Heart right ventricle (tissue), 16 donors: ENCODE results near the gene INS. TPM values are rescaled to one million over a fixed set of nuclear protein-coding genes. Genes with fewer than 3 reads are reported as not detected.

Source experiments
- ATAC-seq, 8 donors: fragments of 200-7000 bp; cut with Tn5 transposase; one replicate each; pipeline ENCODE4 v1.9.1; 2020; ENCODE audit warnings: mild to moderate bottlenecking in 8 of 8, moderate library complexity in 8 of 8, moderate number of reproducible peaks in 1 of 8
- DNase-seq, 2 donors: peaks; one replicate each; pipeline ENCODE4 v3.0.0-alpha.2; 2020
- H3K27ac ChIP-seq, 10 donors: fragments of 200-600 bp; sonication (generic) in 2 of 10; one replicate each; pipeline versions ENCODE4 v1.5.0 to v1.8.0; 2020 to 2022; ENCODE audit warnings: mild to moderate bottlenecking in 3 of 10
- H3K27me3 ChIP-seq, 7 donors: fragments of 200-600 bp; one replicate each; pipeline ENCODE4 v1.8.0; 2021 to 2022; ENCODE audit warnings: mild to moderate bottlenecking in 2 of 7
- H3K36me3 ChIP-seq, 9 donors: fragments of 200-600 bp; sonication (generic) in 1 of 9; one replicate each; pipeline versions ENCODE4 v1.5.0 to v1.8.0; 2020 to 2022; ENCODE audit warnings: mild to moderate bottlenecking in 2 of 9
- H3K4me1 ChIP-seq, 9 donors: fragments of 200-600 bp; sonication (generic) in 1 of 9; one replicate each; pipeline versions ENCODE4 v1.5.0 to v1.8.0; 2020 to 2022; ENCODE audit warnings: mild to moderate bottlenecking in 4 of 9
- H3K4me3 ChIP-seq, 10 donors: fragments of 200-600 bp; sonication (generic) in 2 of 10; one replicate each; pipeline versions ENCODE4 v1.5.0 to v1.8.0; 2020 to 2022; ENCODE audit warnings: mild to moderate bottlenecking in 7 of 10, moderate library complexity in 2 of 10
- H3K9me3 ChIP-seq, 11 donors: fragments of 200-600 bp in 10 of 11; sonication (generic) in 2 of 11; one replicate each; pipeline versions ENCODE4 v1.5.0 to v1.8.0; 2013 to 2022; ENCODE audit warnings: mild to moderate bottlenecking in 2 of 11, control low read depth in 1 of 11, moderate library complexity in 1 of 11
- WGBS, 2 donors: extraction: QIAGEN DNeasy Blood & Tissue Kit; methylation state at CpG; one replicate each; pipeline ENCODE4 v1.1.7; 2013; ENCODE audit warnings: inconsistent platforms in 1 of 2; 5-methylcytosine and 5-hydroxymethylcytosine counted together
- intact Hi-C, 10 donors: fragments of 100-400 bp; cut with DNase I; formaldehyde crosslinking; loops; one replicate each; pipeline versions ENCODE4 v1.11.1 to v1.14.2; 2022
- polyA plus RNA-seq, 2 donors: library from polyadenylated mRNA; stranded (reverse); fragments of 200-250 nt; gene quantifications; one replicate each; pipeline ENCODE4 v1.2.3, GENCODE V29; 2013
- total RNA-seq, 10 donors: library from RNA; stranded (reverse); fragmentation: NEBNext Ultra II Directional in 3 of 10; extraction: Animal tissue kit (Norgen Biotek cat#: 25700) in 3 of 10; gene quantifications; one replicate each; pipeline versions ENCODE4 v1.2.1 to v1.2.4, GENCODE V29; 2021 to 2023
- TF ChIP-seq, protein P1 (sequence below), 9 donors: fragments of 200-600 bp; sonication (generic) in 2 of 9; IDR thresholded peaks; one replicate each; pipeline versions ENCODE4 v1.5.0 to v1.8.0; 2021 to 2022; ENCODE audit warnings: antibody characterized with exemption in 9 of 9, mild to moderate bottlenecking in 5 of 9, moderate library complexity in 1 of 9
- donor health status: Arrhythmogenic right ventricular cardiomyopathy.
- donor health status: ischemic (EF 13 %, LVEDD 7.1; RV severe dilation, severe dysfunction).
- donor health status: healthy with polysubstance abuse.
- donor health status: DM: no; HTN: yes; CAD: no.
- donor health status: DM: no; HTN: no; CAD: no.
- donor health status: ischemic (EF 25% LVEDD 6.9; RV normal size, moderate dysfunction).
- donor health status: ischemic (EF 25% LVEDD 5.7; RV mildly dilated, moderate dysfunction).
- donor health status: healthy.
- donor health status: DM: yes; HTN: yes; CAD: no.
- donor health status: Ischemic cardiomyopathy.
- donor health status: ischemic (EF 35%, LVEDD 5.7; RV mildly dilated, moderate dysfunction).
- donor health status: nonischemic (EF 11% LVEDD 7.7; RV severe dilation, severe dysfunction).
- donor health status: DM: yes; HTN: yes; CAD: no.
- donor health status: PGD.
- donor health status: ischemic (EF 29% LVEDD 5.4; RV normal size, mild dysfunction).
- donor health status: nonischemic (EF 23%, LVEDD 6.1; RV moderate dilation, normal function).

Gene INS
- total and polyA plus RNA-seq, 12 donors: 0.76 to 3.3 (median 1.0) TPM; not detected in 9

DNA sequence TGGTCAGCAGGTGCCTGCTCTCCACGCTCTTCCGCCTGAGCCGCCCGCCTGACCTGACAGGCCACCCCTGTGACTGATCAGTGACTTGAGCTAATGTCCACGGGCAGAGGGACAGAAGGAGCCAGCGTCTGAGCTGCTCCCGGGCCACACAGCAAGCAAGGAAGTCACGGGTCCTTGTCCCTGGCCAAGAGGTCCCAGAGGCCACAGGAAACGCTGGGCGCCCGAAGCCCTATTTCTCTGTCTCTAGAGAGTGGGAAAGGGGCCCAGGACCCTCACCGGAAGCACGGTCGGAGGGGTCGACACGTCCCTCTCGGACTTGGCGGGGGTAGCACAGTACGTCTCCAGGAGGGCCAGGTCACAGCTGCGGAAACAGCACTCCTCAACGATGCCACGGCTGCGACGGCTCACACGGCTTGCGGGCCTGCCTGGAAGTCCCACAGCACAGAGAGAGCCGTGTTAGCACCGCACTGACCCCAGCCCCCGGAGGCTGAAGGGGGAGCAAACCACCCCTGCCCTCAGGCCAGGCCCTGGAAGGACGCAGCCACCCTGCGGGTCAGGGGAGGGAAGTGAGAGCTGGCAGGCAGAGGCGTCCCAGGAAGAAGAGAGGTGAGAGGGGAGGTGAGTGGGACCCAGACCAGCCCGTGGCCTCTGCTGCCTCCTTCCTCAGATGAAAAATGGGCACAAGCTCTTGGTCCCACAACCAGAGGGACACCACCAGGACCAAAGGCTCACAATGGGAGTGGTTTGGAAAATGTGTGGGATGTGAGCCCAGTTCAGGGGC, 27.6 kb downstream of the INS start:
- Histone ChIP-seq H3K9me3 (no peaks in the 10 kb centered on the region), H3K4me1 (peaks cover 0 to 29% (median 5%) of the 10 kb centered on the region in 9 donors), H3K27ac (no peak overlapping the region), H3K27me3 (peaks cover 4 to 71% (median 33%) of the 10 kb centered on the region in 7 donors), H3K36me3 (peaks cover 0 to 26% (median 0%) of the 10 kb centered on the region in 9 donors), H3K4me3 (no peak overlapping the region)
- TF ChIP-seq, protein P1, sequence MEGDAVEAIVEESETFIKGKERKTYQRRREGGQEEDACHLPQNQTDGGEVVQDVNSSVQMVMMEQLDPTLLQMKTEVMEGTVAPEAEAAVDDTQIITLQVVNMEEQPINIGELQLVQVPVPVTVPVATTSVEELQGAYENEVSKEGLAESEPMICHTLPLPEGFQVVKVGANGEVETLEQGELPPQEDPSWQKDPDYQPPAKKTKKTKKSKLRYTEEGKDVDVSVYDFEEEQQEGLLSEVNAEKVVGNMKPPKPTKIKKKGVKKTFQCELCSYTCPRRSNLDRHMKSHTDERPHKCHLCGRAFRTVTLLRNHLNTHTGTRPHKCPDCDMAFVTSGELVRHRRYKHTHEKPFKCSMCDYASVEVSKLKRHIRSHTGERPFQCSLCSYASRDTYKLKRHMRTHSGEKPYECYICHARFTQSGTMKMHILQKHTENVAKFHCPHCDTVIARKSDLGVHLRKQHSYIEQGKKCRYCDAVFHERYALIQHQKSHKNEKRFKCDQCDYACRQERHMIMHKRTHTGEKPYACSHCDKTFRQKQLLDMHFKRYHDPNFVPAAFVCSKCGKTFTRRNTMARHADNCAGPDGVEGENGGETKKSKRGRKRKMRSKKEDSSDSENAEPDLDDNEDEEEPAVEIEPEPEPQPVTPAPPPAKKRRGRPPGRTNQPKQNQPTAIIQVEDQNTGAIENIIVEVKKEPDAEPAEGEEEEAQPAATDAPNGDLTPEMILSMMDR (IDR thresholded peaks at IDR 0.05): no peak
- ATAC-seq (no peak), DNase-seq (peak in 1 of 2 donors; percentile 6)
- WGBS, 2 donors: 45 to 60% methylated on average over 33 of the region's 33 CpGs
- intact Hi-C loops: loop anchor here in 1 of 10 donors (5.0 kb wide), 1 partner anchor 36 kb away; no protein-coding TSS in a partner anchor

DNA sequence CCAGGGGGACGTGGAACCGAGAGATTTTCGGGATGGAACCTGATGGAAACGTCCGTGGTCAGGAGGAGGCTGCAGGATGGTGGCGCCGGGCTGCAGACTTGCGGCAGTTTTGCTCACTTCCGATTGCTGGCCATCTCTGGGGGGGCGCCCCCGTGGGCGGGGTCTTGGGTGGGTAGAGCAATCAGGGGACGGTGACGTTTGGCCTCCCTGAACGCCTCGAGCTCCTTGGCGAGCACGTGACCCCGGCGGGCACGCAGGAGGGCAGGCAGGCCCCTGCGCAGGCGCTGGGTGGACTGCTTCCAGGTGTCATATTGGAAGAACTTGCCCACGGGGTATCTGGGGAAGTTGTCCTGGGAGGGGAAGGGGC, 28.2 kb downstream of the INS start:
- 50 to 61% methylated on average over 24 of the region's 24 CpGs for WGBS, 2 donors
- Histone ChIP-seq H3K4me1 (peaks cover 0 to 29% (median 5%) of the 10 kb centered on the region in 9 donors), H3K4me3 (no peak overlapping the region), H3K9me3 (no peaks in the 10 kb centered on the region), H3K36me3 (peaks cover 0 to 26% (median 0%) of the 10 kb centered on the region in 9 donors), H3K27ac (no peak overlapping the region), H3K27me3 (peaks cover 4 to 67% (median 33%) of the 10 kb centered on the region in 7 donors)
- TF ChIP-seq, protein P1 (IDR thresholded peaks at IDR 0.05): no peak
- no peak for ATAC-seq
- peak in 1 of 2 donors; percentile 9 for DNase-seq
- intact Hi-C loops: loop anchor here in 1 of 10 donors (5.0 kb wide), 1 partner anchor 36 kb away; no protein-coding TSS in a partner anchor

DNA sequence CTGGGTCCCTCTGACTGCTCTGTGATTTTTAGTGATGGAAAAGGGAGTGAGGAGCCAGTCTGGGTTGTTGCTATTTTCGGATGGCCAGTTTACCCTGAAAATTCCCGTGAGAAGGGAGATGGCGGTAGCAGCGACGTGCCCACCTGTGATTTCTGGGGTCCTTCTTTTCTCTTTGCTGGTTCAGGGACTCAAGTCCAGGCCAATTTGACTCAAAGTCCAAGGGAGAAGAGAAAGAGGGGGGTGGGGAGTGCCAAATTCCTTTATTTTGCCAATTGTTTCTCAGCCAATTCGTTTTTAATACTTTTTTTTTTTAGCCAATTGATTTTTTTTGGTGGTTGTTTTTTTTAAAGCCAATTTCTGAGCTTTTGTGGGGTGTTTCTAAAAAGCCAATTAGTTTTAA, 28.8 kb downstream of the INS start:
- TF ChIP-seq, protein P1 (IDR thresholded peaks at IDR 0.05): no peak
- Histone ChIP-seq H3K4me1 (peaks cover 0 to 23% (median 0%) of the 10 kb centered on the region in 9 donors), H3K27ac (no peak overlapping the region), H3K9me3 (no peaks in the 10 kb centered on the region), H3K27me3 (peaks cover 0 to 61% (median 27%) of the 10 kb centered on the region in 7 donors), H3K4me3 (no peak overlapping the region), H3K36me3 (peaks cover 0 to 26% (median 0%) of the 10 kb centered on the region in 9 donors)
- WGBS, 2 donors: 66 to 67% methylated on average over 6 of the region's 6 CpGs
- ATAC-seq (no peak), DNase-seq (no peak)
- intact Hi-C loops: loop anchor here in 1 of 10 donors (5.0 kb wide), 1 partner anchor 35 kb away; no protein-coding TSS in a partner anchor

DNA sequence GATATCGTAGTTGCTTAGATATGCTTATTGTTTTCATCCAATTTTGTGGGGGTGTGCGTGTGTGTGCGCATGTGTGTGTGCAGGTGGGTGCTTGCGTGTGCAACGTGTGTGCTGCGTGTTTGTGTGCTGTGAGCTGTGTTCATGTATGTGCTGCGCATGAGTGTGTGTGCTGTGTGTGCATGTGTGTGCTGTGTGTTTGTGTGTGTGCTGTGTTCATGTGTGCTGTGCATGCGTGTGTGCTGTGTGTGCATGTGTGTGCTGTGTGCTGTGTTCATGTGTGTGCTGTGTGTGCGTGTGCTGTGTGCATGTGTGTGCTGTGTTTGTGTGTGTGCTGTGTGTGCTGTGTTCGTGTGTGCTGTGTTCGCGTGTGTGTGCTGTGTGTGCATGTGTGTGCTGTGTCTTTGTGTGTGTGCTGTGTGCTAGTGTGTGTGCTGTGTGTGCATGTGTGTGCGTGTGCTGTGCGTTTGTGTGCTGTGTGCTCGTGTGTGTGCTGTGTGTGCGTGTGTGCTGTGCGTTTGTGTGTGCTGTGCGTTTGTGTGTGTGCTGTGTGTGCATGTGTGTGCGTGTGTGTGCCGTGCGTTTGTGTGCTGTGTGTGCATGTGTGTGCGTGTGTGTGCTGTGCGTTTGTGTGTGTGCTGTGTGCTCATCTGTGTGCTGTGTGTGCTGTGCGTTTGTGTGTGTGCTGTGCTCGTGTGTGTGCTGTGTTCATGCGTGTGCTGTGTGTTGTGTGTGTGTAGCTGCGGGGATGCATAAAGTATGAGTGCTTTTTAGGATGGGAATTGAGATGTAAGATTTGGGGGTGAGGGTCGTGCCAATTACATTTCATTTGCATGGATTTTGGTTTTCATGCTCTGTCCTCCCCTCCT, 29.4 kb downstream of the INS start:
- WGBS, 2 donors: 87 to 92% methylated on average over 28 of the region's 28 CpGs
- Histone ChIP-seq H3K9me3 (no peaks in the 10 kb centered on the region), H3K4me1 (peaks cover 0 to 19% (median 0%) of the 10 kb centered on the region in 9 donors), H3K36me3 (peaks cover 0 to 26% (median 0%) of the 10 kb centered on the region in 9 donors), H3K4me3 (no peak overlapping the region), H3K27ac (no peak overlapping the region), H3K27me3 (peaks cover 0 to 55% (median 23%) of the 10 kb centered on the region in 7 donors)
- intact Hi-C loops: loop anchor here in 1 of 10 donors (5.0 kb wide), 1 partner anchor 34 kb away; no protein-coding TSS in a partner anchor
- DNase-seq (no peak), ATAC-seq (no peak)
- TF ChIP-seq, protein P1 (IDR thresholded peaks at IDR 0.05): no peak
